IPS DF 4.7 (cell line): ENCODE measurements around the gene ATP10A.

Experiments used
- DNase-seq: peaks from one replicate; pipeline ENCODE4 v3.0.0-alpha.2; 2013; ENCODE audit warnings: low spot score; ENCODE audit errors: extremely low read depth

ATP10A gene

DNA sequence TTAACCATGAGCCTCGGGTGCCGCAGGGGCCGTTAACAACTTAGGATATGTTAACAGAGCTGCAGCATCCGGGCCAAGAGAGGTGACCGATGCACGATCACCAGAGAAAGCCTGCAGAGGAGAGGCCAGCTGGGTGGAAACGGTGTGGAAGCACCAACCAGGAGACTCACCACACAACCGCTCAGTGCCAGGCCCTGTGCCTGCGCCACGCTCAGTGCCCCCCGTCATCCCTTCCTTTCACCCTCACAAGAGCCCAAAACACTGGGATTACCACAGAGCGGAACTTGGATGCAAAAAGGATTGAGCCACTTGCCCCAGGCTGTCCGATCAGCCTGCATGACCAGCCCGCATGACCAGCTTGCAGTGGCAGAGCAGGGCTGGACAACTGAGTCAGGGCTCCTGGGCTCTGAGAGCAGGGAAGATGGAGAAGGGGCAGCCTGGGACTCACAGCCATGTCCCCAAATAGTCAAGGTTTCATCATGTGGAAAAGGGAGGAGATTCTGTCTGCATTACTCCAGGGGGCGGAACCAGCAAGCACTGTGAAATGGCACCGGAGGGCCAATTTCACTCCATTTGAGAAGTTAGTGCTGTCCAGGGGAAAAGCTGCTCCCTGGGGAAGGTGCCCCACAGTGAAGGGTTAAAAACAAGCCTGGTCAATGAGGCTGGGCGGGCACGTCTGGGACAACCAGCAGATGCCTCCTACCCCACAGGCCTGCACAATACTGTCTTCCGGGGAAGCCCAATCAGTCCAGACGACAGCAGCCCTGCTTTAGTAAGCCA lies 156.8 kb downstream of the ATP10A start:
- no peak for DNase-seq

DNA sequence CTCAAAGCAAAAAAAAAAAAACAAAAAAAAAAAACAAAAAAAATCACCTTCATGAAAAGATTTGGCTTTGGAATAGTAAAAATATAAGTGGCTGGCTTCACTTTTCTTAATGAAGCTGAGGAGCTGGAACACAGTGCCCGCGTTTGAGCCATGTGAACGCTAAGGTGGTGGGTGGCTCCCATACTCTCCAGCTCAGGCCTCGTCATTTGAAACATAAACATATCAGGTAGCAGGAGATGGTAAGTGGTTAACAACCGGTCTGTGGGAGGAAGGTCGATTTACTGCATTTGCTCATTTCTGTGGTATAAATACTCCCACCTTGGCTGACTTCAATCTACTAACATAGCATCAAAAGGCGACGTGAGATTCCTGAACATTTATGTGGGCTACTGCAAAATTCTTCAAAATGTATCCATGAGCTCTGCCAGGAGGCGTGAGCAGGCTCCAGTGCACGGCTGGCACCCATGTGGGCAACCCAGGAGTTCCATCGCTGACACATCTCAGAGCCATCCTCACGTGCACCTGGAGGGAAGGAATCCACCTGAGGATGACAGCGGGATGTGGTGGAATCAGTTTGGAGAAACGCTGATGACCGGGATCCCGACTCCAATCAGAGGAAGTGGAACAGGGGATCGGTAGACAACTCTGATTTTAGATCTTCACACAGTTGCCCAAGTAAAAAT lies 157.6 kb downstream of the ATP10A start:
- no peak for DNase-seq

DNA sequence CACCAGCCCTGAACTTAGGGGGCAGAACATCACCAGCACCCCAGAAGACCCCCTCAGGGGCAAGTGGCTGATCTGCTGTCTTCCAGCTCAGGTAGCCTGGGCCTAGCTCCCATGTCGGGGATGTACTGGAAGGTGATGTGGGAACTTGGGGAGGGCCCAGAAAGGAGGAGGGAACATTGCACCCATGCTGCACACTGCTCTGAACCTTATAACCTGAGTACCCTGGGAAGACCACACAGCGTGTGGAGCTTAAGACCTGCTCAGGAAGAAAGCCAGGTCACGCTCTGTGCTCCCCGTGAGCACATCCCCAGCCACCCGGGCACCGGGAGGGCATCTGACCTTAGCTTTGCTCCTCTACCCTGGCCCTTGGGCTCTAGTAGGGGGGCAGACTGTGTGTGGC lies 159.4 kb downstream of the ATP10A start:
- no peak for DNase-seq

DNA sequence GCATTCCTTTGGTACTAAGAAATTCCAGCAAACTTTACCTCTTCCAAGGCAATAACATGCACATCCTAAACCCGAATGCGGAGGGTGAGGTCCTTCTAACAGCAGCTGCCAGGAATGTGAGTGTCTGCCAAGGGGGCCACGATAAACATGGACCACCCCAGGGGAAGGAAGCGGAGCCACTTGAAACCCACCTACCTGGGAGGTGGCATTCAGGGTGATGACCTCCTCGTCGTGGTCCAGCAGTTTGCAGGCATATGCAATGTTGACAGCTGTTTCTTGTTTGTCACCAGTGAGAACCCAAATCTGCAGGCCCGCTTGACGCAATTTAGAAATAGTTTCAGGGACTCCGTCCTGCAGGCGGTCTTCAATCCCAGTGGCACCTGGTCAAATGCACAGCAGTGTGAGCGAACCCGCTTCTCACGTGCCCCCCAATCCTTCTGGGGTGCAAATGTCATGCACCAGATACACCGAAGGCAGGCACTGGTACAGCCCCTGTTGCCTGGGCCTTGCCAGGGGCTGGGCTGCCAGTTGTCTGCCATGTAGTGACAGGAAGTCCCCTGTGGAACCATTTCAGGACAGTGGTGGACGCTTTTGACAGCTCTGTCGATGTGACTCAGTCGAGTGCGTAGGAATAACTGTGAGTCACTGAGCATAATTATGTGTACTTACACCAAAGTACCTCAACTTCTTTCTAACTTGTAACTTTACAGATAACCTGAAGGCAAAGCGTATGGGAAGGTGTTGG lies 161.2 kb downstream of the ATP10A start:
- no peak for DNase-seq

DNA sequence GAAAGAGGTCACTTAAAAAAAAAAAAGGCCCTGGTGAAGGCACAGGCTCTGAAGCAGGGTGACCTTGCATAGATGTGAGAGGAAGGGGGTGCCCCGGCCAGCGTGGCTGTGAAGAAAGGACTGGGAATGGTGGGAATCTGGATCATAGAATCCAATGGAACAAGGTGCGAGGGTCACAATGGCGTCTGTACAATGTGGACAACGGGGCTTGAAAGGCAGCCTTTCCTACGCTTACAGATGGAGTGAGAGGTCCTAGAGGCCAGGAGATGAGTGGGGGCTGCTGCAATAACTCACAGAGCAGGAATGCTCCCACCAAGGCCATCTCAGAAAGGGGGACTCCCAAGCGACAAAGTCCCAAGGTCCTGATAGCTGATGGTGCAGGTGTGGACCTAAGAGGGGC lies 162.2 kb downstream of the ATP10A start:
- DNase-seq = no peak

DNA sequence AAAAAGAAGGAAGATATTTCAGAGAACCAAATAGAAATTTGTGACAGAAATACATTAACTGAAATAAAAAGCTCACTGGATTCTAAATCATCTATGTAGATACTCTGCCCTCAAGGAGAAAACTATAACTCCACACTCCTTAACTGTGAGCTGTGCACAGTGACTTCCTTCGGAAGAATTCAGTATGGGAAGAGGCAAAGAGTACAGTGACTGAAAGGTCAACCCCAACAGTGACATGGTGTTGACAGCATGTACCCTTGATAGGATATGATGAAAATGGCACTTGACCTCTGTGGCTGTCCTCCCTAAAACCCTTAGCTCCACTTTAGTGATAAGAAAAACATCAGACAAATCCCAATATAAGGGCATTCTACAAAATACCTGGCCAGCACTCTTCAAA lies 165.5 kb downstream of the ATP10A start:
- DNase-seq = no peak

DNA sequence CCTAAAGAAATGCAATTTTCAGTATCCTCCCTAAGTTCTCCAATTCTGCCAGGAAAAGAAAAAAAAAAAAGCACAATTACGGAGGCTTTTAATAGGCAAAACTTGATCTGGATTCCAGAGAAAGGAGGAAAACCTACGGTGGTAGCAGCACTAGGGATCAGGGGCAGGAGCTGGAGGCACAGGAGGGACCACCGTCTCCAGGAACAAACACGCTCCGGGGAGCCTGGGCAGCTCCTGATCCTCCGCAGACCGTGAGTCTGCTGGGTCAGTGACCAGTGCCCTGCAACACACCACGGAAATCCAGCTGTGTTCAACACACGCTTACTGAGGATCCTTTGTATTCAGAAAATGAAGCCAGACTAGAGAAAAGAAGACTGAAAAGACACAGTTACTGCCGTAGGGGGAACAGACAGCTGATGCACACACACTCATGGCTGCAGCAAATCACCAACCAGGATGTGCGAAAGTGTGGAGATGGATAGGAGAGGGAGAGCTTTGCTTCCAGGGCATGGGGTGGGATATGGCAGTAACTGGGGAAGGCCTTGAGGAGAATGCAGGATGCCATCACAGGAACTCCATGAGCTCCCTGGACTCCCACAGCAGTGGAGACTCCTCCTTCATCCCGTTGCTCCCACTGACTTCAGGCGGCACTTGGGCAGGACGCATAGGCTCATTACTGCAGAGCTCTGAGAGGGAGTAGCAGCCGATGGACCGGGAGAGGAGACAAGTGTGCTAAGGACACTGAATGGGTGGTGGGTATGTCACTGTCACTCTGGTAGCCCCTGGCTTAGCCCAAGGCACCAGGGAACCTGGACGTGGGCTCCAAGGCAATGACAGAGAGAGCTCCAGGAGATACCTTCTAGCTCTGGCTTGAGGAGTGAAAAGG lies 167.0 kb downstream of the ATP10A start:
- no peak for DNase-seq

DNA sequence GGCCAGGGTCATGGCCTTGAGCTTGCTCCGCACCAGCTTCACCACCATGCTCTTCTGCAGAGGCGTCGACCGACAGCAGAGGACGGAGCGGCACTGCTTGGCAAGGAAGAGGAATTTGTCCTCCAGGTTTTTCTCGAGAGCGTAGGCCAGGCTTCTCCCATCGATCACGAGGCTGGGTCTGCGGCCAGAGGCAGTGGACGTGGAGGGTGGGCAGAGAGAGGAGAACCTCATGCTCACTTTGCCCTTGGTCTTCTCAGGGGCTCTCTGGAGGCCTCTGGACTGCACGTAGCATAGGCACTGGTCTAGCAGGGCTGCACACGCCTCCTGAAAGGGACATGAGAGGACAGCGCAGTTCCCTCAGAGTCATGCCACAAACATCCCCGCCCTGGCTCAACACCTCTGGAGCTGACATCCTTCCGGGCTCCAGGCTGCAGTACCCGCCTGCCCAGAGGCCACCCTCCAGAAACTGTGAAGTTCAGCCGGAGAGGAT lies 168.3 kb downstream of the ATP10A start:
- no peak for DNase-seq

DNA sequence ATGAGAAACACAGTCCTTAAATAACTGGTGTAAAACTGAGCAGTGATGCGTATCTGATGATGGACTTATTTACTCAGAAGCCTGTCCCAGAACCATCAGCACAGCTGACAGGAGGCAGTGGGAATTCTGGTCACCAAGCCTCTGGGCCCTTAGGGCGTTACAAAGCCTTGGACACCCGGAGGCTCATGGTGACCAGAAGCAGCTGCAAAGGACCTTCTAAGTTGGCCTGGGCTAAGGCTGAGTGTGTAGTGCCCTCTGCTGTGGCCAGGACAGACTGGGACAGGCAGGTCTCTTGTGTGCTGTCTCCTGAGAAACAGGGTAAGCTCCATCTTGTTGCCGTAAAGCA lies 168.9 kb downstream of the ATP10A start:
- no peak for DNase-seq

DNA sequence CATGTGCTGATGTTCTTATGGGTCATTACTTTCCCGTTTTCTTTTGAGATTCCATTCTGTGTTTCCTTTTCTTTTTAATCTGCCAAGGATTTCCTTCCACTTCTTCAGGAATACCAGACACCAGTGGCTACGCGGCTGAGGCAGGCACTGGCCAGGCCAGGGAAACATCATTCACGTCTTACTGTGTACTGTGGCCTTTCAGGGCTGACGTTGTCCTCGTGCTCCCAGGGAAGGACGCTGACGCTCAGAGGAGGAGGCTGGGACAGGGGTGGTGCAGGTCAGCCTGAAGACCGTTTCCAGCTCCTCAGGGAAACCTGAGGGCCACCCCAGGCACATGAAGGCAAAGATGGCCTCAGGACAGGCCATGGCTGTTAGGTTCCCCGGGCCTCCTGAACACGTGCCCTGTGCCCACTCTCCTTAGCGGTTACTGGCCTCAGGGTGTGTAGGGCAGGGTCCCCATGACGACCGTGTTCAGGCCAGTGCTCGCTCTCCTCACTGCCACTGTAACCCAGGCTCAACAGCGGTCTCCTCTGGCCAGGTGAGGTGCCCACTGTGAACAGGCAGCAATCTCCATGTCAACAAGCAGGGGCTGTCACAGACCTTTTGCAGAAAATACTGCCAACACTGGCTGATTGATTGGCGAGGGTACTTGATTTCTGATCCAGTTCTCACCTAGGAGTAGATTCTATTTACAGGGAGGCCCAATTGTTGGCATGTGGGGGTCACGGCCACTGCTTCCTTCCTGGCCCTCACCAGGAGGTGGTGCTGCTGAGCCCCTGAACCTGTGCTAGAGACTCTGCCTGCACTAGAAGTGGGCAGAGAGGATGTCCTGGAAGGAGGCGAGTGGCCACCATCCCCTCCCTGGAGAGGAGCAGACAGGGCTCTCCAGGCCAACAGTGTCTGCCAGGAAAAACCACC lies 169.5 kb downstream of the ATP10A start:
- no peak for DNase-seq

DNA sequence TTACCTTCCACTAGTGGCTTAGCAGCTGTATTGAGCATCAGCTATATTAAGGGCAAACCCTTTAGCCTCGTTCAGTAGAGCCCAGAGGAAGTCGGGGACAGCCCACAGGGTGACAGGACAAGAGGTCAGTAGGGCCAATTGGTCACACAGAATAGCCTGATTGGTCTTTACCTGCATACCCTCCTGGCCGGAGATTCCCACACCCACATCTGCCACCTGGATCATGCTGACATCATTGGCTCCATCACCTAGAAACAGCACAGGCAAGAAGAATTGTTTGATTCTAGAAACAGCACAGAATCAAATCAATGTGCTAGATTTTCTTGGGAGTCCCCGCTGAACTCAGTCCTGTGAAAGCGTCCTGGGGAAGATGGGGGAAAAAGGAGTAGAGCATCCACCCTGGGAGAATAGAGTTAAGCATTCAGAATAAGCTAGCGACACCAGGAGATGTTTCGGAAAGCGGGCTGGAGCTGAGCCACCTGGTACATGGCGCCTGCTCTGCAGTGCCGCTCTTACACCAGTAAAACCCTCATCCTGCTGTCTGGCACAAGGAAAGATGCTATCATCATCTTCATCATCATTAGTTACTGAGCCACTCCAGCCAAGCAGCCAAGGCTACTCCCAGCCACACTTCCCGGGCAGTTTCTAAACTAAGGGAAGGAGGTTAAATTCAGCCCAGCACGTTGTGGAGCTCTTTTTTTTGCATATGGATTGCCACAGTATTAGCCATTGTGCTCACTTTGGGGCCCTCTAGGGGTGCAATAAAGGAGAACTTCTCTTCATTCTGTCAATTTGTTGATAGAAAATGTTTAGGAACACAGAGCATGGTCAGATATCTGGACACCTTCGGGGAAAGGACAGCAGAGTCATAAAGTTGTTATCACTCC lies 171.3 kb downstream of the ATP10A start:
- DNase-seq = no peak

DNA sequence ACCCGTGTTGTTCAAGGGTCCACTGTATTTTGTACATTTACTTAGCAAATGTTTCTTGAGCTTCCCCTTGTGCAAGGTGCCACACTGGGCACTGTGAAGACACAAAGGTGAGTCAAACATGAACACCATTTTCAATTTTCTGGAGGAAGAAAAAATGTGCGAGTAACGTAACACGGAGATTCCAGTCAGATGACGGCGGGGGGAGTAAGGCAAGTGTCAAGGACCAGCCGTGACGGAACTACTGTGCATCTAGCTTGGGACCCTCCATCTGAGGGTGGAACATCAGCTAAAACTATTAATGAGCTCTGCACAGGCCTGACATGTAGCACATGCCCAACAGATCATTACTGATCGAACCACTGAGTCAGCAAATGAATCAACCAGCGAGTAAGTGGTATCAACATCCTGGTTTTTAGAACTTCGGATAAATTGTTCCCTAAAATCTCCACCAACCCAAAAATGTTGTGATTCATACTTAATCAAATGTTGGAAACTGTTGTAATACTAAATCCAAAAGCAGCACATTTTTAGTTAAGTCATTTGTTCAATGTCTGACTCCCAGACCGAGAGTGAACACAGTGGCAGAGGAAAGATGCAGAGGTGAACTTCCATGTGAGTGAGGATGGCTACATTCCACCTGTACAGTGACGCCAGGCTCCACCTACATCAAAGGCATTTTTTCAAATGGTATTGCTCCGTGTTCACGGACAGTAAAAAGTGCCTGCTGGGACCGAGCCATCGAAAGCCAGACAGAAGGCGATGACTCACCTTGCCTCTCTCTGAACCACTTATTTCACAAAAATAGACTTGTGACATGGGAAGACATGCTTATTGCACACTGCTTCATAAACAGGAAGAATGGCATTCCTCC lies 172.2 kb downstream of the ATP10A start:
- DNase-seq = no peak

DNA sequence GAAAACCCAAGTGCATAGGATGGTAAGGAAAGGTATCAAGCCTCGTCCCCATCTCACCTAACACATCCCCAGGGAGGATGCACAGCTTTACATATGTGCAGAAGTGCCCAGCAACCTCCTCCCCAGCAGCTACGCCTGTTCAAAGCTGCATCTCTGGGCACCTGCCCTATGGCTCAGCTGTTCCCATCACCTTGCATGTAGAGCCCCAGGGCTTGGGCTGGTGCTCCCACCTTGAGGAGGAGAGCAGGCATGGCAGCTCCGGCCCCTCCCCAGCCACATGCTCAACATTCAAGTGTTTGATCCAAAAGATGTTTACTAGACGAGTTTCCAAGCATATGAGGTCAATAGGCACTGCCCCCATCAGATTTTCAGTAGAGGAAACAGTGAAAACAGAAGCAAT lies 173.5 kb downstream of the ATP10A start:
- no peak for DNase-seq

DNA sequence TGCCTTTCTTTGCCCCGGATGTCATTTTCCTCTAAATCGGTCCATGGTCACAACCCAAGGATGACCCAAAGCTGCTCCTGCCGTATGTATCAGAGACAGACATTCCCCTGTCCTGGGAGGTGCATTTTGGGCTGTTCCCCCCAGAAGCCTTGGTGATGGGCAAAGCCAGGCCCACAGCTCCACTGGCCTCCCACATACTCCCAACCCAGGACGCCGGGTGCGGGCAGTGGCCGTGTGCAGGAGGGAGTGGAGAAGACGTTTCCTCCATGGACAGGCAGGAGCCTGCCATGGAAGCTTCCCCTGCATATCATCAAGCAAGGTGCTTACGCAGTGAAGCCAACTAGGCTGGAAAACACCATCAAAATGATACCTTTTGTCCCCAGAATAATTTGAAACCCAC lies 175.0 kb downstream of the ATP10A start:
- DNase-seq = no peak

DNA sequence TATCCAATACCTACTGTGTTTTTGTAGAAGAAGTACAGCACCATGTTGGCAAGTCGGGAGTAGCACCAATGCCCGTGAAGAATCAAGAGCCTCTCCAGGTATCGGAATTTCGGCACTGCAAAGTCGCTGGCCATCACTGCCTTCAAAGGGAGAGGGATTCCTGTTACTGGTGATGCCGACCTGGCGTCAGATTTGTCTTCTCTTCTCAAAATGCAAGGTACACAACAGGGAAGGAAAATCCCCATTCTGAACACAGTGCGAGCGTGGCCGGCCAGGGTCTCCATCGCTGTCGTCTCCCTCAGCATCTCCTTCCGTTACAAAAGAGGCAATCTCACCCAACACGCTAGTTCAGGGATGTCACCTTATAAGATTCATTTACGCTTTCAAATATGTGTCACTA lies 175.4 kb downstream of the ATP10A start:
- no peak for DNase-seq

DNA sequence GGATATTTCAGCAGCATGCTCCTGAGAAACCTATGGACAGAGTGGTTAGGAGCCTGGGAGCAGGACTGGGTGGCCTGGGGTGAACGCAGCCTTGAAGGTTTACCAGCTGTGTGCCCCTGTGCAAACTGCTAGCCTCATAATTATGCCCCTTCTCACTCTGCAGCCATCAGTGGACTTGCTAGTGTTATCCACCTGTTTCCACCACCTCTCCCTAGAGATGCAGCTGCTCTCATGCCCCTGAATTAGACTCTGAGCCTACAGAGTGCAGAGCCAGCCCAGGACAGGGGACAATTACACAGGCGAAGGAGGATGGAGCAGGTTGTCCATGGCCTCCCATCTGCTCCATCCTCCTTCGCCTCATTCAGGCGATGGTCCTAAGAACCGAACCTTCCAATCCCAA lies 175.9 kb downstream of the ATP10A start:
- DNase-seq = no peak

DNA sequence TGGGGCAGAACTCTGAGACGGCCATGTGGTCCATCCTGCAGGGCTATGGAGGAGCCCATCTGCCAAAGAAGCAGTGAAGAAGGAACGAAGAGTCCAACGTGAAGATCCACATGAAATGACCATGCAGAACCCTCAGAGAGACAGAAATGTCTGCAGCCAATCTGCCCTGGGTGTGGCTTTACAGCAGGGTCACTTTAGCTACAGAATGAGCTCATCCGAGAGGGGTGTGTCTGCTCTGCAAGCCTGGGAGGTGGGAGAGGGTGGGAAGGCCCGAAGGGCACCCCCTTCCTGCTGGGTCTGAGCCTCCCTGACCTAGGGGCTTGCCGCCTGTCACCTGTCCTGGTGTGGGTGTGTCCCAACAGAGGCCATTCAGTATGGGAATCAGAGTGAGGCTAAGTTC lies 176.3 kb downstream of the ATP10A start:
- DNase-seq = no peak
